HG03521 (cell line): ENCODE measurements around the gene CDK9.
"Not testable (repeated sequence)": the region's sequence is repeated elsewhere in the genome, so short reads cannot be mapped to it uniquely, and the experiment has no call there.

Experiments
- ATAC-seq: cut with Tn5 transposase; IDR thresholded peaks from one replicate; pipeline ENCODE4 v1.9.1; 2021; ENCODE audit warnings: mild to moderate bottlenecking, moderate library complexity; ENCODE audit not compliant: unreplicated experiment

The CDK9 gene

DNA sequence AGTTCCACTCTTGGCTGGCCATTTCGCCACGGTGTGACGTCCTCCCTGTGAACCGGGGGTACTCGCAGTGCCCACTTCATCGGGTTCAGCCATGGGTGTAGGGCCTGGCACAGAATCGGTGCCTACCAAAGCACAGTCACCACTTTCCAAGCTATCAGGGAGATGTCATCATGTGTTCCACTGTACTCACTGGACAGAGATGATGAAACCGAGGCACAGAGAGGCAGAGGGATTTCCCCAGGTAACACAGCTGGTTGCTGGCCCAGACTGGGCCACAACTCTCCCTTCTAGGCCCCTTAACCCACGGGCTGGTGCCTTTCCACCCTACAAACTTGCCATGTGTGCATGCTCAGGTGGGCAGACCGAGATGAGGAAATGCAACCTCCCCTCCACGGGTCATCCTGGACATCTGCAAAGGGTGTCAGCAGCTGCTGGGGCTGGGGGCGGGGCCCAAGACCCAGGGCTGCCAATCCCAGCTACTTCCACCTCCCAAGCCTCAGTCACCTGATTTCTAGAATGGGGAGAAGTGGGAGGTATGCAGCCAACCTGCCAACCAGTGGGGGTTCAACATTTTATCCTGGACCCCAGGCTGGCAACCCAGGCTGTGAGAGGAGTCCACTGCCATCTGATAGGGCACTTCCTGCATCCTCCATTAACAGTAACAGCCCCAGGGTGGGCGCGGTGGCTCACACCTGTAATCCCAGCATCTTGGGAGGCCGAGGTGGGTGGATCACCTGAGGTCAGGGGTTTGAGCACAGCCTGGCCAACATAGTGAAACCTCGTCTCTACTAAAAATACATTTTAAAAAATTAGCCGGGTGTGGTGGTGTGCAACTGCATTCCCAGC lies 6.5 kb upstream of the CDK9 start:
- ATAC-seq: no peak

DNA sequence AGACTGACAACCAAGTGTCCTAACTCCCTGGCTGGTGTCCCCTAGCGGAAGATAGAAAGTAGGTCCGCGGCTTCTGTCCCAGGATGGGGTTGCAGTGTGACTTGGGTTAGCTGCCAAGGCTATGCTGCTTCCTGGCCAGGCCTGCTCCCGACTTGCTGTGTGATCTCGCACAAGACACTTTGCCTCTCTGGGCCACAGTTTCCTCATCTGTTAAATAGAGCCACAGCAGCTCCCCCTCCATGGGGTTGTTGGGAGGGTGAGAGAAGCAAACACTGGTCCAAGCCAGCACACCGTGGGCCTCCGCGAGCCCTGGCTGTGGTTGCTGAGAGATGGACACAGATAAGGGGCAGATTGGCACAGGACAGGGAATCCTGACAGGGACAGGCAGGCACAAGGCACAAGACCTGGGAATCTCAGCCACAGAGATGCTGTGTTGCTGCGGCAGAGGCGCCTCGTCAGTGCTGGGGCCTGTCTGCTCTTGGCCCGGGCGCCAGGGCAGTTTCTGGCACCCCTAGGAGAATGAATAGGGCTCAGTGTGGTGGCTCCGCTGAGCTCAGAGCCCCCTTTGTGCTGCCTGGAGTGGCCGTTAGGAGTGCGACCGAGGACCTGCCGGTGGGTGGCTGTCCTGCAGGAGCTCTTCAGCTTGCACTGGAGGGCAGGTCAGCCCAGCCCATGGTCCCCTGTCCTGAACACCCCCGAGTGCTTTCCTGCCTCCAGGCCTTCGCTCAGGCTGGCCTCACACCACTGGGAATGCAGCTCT lies 5.5 kb upstream of the CDK9 start:
- no peak for ATAC-seq

DNA sequence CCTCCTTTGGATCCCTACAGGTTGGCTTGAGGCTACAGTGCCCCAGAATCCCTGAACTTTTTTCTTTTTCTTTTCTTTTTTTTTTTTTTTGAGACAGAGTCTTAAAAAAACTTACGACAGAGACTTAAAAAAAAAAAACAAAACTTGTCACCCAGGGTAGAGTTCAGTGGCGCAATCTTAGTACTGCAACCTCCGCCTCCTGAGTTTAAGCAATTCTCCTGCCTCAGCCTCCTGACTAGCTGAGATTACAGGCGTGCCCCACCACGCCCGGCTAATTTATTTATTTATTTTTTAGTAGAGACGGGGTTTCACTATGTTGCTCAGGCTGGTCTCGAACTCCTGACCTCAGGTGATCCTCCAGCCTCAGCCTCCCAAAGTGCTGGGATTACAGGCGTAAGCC lies 4.9 kb upstream of the CDK9 start:
- not testable (repeated sequence) for ATAC-seq

- no peak for ATAC-seq
Observed at GRCh38 chr9:127781806-127782205, 4.0 kb upstream of the CDK9 start.

- ATAC-seq: no peak
Observed at GRCh38 chr9:127783111-127784008, 2.5 kb upstream of the CDK9 start.

DNA sequence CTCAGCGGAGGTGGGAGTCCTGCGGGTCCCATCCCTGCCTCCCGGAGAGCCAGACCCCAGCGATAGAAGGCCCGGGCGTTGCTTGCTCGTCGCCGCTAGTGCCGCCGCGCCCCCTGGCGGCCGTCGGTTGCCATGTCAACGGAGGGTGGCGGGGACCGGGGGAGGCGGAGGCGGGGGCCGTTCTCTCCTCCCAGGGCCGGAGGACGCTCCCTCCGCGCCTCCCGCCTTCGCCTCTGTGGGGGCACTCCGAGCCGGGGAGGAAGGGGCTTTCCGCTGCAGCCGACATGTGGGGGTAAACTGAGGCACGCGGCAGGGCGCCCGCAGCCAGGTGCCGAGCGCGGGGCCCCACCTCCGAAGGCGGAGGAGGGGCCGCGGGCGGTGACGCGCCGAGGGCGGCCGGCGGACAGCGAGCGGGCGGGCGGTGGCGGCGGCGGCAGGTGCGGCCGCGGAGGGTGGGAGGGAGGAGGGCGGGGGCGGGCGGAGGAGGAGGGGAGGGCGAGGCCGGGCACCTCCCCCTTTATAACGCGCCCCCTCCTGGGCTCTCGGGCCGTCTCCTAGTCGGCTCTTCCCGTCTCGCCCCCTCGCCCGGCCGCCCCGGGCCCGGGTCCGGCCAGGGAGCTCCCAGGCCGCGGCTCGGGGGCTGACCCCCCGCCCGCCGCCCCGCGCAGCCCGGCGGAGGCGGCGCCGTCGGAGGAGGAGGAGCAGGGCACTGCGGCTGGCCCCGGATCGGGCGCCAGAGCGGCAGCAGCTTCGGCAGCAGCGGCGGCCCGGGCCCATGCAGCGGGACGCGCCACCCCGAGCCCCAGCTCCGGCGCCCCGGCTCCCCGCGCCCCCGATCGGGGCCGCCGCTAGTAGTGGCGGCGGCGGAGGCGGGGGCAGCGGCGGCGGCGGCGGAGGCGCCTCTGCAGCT lies 556 bp upstream of the CDK9 start:
- peak; percentile 43 for ATAC-seq

- ATAC-seq: no peak
Observed at GRCh38 chr9:127786773-127787104, 905 bp downstream of the CDK9 start.

DNA sequence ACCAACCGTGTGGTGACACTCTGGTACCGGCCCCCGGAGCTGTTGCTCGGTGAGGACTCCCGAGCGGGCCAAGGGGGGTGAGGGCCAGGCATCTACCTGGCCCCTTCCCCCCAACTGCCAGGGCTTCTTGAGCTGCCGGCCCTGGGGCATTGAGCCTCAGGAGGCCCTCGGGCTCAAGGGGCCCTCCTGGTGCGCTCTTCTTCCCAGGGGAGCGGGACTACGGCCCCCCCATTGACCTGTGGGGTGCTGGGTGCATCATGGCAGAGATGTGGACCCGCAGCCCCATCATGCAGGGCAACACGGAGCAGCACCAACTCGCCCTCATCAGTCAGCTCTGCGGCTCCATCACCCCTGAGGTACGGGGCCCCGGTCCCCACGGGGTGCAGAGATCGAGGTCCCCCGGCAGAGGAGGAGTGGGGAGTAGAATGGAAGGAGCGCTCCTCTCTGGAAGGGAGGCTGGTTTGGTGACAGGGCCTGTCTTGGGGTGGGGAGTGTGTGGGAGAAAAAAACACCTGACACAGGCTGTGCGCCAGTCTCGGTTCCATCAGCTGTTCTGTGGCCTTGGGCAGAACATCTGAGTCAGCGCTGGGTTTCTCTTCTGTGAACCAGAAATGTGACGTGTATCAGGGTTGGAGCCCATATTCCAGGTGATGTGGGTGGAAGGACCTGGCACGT lies 2.6 kb downstream of the CDK9 start:
- ATAC-seq: no peak

DNA sequence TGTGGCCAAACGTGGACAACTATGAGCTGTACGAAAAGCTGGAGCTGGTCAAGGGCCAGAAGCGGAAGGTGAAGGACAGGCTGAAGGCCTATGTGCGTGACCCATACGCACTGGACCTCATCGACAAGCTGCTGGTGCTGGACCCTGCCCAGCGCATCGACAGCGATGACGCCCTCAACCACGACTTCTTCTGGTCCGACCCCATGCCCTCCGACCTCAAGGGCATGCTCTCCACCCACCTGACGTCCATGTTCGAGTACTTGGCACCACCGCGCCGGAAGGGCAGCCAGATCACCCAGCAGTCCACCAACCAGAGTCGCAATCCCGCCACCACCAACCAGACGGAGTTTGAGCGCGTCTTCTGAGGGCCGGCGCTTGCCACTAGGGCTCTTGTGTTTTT lies 3.3 kb downstream of the CDK9 start:
- no peak for ATAC-seq

DNA sequence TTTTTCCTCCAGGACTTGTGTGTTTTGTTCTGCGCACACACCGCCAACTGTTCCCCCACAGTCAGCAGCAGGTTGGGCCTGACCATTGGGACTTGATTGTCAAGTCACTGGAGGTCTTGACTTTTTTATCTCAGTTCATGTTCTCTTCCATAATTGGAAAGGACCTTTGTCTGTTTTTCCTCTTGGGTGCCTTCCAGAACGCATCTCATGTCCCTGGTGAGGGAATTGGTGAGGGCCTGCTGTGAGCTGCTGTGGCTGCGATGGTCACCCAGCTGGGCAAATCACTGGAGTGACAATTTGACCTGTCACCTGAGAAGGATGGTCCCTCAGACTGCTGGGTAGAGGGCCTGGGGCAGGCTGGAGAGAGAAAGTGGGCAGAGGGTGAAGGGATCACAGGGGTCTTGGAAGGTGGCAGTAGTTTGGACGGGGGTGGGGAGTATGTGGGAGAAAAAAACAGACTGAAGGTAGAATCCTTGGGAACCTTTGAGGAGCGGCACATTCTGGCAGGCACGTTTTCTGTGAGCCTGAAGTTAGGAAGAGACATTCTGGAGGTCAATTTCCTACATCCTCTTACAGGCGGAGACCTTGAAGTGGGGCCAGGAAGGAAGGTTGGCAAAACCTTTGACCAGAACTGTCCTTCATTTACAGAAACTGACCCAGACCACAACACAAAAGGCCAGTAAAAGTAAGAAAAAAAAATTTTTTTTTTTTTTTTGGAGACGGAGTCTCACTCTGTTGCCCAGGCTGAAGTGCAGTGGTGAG lies 4.4 kb downstream of the CDK9 start:
- no peak for ATAC-seq

DNA sequence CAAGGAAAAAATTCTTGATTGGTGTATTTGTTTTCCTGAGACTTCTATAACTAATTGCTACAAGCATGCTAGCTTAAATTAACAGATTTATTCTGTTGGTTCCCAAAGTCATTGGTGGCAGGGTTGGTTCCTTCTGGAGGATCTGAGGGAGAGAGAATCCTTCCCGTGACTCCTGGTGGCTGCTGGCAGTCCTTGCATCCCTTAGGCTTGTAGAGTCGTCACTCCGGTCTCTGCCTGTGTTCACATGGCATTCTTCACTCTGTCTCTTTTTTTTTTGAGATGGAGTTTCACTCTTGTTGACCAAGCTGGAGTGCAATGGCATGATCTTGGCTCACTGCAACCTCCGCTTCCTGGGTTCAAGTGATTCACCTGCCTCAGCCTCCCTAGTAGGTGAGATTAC lies 5.3 kb downstream of the CDK9 start:
- ATAC-seq: no peak

DNA sequence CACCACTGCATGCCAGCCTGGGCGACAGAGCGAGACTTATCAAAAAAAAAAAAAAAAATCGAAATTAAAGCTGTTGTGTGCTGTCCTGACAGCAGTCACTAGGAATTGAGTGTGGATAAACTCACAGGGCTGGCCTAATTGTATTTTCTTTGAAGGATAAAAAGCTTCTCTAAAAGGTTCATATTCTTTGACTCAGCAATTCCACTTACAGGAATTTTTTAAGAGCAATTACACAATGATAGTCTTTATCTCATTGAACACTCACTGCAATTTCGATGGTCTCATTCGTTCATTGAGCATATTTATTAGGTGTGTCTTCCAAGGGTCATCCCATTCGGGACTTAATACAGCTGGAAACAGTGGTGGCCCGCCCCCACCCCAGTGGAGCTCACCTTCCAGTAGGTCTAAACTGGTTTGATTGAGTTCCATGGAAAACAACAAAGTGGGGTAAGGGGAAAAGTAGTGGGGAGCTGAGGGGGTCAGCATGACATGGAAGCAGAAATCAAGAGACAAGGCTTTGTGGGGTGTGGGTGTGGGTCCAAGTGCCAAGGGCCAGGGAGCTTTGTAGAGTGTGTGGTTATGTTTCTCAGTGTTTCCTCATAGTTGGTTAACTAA lies 6.7 kb downstream of the CDK9 start:
- ATAC-seq: no peak

DNA sequence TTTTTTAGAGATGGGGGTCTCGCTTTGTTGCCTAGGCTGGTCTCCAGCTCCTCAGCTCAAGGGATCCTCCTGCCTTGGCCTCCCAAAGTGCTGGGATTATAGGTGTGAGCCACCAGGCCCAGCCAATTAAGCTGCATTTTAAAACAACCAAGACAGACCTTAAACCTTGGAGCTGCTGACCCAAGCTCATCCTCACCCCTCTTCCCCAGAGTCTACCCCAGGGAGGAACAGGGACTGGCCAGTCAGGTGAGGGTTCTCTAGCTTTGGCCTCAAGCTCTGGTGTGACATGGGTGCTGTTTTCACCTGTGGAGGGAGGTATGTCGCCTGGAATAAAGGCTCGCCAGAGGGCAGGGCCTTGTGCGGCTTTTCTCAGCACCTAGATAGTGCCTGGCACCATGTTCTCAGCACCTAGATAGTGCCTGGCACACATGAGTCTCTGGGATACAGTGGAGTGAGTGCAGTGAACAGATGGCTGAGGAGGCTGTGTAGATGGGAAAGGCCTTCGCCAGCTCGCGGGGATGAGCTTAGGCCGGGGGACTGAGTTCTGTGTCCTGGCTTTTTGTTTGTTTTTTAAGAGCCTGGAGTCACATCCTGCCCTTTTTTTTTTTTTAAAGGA lies 7.4 kb downstream of the CDK9 start:
- no peak for ATAC-seq

DNA sequence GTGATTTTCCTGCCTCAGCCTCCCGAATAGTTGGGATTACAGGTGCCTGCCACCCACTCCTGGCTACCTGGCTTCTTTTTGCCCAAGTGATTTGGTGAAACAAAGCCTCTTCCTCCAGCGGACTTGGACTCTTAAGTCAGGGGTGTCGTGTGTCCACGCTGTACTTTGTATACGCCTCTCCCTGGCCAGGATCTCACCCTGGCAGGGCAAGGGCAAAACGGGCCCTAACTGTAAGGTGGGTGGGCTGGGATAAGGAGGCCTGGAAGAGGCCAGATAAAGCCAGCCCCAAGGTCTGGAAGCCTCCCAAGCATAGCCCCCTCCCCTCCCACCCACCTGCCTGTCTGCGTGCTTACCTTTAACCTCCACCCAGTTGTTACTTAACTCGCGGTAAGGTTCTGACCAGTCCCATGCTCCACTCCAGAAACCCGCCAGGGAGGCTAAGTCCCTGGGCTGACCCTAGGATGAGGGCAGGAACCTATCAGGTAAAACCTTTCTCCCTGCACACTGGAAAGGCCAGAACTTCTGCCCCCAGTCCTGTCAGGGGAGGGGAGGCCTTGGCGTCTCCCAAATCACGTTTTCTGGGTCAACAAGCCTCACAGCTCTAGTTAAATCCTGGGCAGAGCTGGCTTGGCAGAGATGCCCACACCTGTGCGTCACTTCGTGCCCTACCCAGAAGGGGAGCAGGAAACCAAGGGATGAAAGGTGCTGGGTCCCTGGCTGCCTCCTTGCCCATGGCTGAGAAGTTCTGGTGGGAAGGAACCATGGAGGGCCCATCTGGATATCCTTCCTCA lies 8.4 kb downstream of the CDK9 start:
- no peak for ATAC-seq

- ATAC-seq: no peak
Observed at GRCh38 chr9:127796225-127796813, 10.5 kb downstream of the CDK9 start.

- ATAC-seq: no peak
Observed at GRCh38 chr9:127796852-127797370, 11.1 kb downstream of the CDK9 start.
